Sigmoid colon (tissue), 4 donors: ENCODE data around the gene PKN1.

Experiments used
- CTCF ChIP-seq, 4 experiments: fragments of 450-650 bp in 3 of 4; fragments of 200-600 bp in 1 of 4; IDR thresholded peaks; one replicate each; pipeline ENCODE4 v1.5.1; 2016 to 2019; ENCODE audit warnings: antibody characterized with exemption in 4 of 4, mild to moderate bottlenecking in 3 of 4, moderate library complexity in 2 of 4
- EP300 ChIP-seq, 4 donors: sonication (generic); formaldehyde crosslinking; IDR thresholded peaks; one replicate each; pipeline ENCODE4 v1.6.1; 2017; ENCODE audit warnings: antibody characterized with exemption in 4 of 4
- POLR2A ChIP-seq, 2 donors: fragments of 450-650 bp; IDR thresholded peaks; one replicate each; pipeline ENCODE4 v1.6.1; 2016; ENCODE audit warnings: antibody characterized with exemption in 2 of 2, mild to moderate bottlenecking in 2 of 2, moderate library complexity in 2 of 2
- POLR2AphosphoS5 ChIP-seq, 4 donors: sonication (generic); formaldehyde crosslinking; IDR thresholded peaks; one replicate each; pipeline ENCODE4 v1.6.1; 2017; ENCODE audit warnings: antibody characterized with exemption in 4 of 4

GRCh38 chr19:14473073-14473977 lies 40.2 kb downstream of the PKN1 start:
- no peak for TF ChIP-seq CTCF (IDR thresholded peaks at IDR 0.05)
- no peak for TF ChIP-seq EP300 (IDR thresholded peaks at IDR 0.05)
- TF ChIP-seq POLR2A (IDR thresholded peaks at IDR 0.05), result no peak
- no peak for TF ChIP-seq POLR2AphosphoS5 (IDR thresholded peaks at IDR 0.05)
